ENCODE data around the gene TRABD2B.

Gene TRABD2B

DNA sequence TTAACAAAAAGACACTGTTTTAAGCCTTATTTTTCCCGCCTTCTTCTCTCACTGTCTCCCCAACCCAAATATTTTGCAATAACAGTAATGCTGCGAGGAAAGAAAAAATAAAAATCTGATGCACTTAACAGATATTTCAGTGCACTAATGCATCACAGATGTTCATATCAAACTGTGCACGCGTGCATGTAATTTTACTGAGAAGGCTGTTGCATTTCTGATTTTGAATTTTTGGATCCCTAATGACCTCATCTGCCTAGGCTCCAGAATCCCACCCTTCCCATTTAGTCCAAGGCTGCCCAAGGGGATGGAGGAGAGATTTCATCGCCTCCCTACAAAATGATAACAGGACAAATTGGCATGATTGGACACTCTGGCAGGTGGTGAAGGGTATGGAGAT is 5.5 kb downstream of the TRABD2B start:
- DNase-seq, result no peak

DNA sequence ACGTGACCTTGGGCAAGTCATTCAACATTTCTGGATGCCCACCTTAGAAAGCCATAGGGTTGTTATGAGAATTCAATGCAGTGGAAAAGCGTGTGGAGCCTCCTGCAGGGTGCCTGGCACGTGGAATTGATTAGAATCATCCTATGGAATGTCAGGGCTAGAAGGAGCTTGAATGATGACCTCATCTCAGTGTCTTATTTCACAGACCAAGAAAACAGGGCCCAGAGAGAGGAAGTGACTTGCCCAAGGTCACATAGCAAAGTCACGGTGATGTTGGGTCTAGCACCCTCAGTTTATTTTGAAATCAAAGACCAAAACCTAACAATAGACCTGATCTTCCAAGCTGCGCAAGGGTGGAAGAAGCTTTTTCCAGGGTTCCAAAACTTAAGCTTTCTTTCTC is 6.0 kb downstream of the TRABD2B start:
- no peak for DNase-seq

DNA sequence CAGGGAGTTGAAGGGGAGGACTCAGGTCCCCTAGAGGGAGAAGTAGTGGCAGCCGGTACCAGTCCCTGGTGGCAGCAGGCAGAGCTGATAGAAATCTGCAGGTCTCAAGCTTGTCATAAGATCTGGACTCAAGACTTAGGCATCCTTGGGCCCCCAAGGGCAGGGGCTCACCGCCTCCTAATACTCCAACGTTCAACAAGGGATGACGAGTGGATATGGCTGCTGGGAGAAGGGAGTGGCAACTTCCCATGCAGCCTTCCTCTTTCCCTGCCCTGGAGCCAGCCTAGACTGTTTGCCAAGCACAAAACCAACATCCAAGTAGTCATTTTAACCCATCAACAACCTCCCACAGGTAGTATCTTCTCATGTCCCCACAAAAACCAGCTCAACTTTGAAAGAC is 6.9 kb downstream of the TRABD2B start:
- no peak for DNase-seq

DNA sequence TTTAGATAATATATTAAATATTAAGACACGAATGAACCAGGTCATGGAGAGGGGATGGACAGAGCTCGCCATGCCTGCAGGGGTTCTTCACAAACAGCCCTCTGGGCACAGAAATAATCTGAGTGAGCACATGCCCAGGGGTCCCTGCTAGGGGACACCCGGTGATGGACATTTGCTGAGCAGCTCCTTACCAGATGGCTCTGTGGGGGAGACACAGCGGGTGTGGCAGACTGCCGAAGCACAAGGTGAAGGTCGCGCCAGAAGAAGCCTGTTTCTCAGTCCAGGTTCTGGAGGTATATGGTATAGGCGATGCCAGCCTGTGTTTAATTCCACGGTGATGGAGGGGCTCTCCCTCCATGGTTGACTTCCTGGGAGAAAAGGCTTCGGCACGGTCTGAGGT is 9.6 kb downstream of the TRABD2B start:
- no peak for DNase-seq

DNA sequence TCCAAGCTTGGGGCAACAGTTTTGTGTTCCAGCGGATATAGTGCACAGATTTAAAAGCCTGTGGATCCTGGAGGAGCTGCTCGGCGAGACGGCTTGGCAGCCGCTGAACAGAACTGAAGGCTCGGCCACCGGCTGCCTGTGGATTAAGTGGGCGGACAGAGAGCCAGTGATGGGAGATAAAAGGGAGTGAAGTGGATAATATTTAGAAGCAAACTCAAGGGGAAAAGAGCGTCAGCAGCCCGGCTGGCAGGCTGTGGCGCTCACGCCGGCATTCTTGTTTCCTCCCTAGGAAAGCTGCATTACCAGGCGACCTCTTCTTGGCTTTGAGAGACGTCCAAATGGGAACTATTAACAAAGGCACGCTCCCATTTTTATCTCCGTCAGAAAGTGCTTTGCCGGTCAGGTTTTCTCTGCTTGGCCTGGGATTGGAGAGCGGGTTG is 10.4 kb downstream of the TRABD2B start:
- DNase-seq, result no peak

DNA sequence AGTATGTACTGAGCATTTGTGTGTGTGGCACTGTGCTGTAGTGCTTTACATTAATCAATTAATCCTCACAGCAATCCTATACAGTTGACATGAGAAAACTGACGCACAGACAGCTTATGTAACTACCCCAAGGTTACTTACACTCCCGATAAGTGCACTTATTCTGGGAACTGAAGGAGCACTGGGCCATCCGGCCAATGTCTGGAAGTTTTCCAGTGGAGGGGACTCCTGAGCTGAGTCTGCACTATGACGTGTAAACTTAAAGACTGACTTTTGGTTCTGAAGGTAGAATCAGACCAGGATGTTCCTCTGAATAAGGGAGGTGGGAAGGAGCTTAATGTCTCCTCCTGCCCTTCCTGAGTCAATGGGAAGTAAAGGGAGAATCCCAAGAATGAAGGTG is 12.2 kb downstream of the TRABD2B start:
- DNase-seq, result no peak

DNA sequence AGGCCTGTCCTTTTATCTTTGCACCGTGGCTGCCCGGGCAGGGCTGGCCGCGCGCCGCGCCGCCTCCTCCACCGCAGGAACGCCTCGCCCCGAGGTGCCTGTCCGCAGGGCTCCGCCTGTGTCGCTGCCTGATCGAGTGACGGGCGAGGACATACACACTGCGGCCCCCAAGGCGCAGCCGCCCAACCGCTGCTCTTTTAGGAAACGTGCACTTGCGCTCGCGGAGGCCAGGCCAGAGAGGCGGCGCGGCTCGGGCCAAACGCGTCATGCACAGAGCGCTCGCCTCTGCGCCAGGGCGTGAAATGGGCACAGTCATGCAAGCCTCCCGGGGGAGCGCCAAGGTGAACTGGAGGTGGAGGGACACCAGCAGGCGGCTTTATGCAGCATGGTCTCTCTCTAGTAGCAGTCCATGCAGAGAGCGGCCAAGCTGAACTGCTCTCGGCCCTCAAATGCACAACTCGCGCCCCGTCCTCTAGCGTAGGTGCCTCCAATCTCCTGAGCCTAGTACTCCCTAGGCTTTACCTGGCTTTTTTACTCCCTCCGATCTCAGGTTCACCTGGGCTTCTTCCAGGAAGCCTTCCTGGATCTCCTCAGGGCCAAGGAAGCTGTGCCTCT is 12.9 kb downstream of the TRABD2B start:
- DNase-seq, result no peak

DNA sequence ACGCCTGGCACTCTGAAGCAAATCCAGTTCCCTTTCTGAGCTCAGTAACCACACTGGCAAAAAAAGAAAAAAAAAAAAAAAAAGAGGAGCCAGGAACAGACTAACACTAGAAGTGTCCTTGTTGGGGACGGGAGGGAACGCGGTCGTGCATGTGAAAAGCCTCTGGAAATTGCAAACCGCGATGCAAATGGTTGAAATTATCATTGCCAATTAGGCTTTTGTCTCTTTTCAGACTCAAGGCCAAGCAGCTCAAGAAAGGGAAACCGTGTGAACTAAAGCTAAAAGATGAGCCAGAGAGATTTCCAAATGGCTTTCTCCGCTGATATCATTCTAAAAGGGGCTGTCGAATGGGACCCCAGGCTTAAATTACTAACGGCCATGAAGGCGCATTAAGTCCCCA is 13.5 kb downstream of the TRABD2B start:
- DNase-seq, result no peak

DNA sequence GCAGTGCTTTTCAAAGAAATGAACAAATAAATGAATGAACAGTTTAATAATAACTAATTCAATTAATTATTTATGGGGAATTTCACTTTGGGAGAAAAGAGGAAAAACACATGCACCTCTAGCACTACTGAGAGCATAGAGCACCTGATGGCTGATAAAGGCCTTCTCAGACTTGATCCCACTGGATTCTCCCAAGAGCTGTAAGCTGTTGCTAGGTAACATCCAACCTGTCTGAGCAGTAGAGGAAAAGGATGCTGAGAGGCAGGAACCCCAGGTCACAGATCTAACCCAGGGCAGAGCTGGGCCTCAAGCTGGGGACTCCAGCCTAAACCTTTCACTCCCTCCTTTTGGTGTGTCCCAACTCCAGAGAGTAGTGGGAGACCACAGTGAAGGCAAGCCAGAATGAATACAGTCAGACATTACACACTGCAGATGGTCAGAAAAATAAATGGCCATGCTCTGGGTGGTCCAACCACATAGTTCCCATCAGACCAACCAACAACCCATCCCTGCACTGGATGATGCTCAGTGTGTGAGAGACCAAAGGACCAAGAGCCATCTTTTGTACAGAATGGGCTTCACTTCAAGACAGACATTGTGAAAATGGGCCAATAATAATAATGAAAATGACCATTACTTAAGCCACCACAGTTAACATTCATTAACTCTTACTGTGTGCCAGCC is 15.4 kb downstream of the TRABD2B start:
- DNase-seq, result no peak

DNA sequence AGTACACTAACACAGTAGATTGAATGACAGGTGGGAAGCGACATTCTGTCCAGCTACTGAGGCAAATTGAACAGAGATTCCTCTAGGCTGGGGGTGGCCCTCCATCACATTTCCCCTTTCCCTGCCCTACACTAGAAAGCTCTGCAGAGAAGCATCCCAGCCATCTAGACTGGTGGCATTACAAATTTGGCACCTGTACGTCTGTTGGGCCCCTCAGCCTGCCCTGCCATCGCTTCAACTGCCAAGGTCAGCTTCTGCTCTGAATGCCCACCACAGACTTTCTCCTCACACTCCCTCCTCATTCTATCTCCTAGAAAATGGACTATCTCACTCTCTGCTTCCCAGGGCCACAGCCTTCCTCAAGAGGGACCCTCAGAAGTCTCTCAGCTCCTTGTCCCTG is 16.7 kb downstream of the TRABD2B start:
- DNase-seq, result no peak

DNA sequence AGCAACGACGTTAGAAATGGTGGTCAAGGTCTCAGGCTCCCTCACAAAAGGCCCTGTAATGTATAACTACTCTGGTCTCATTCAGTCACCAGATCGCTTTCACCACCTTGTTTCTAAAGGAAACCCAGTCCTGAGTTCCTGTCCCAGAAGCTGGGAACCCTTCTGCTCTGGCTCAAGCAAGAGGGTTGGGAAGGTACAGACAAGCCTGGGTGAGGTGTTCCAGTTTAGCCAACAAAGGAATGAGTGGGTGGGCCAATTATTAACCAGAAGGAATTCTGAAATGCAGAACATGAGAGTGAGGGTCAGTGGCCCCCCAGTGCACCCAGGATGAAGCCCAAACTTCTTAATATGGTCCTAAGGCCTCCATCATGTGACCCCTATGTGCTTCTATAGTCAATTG is 17.5 kb downstream of the TRABD2B start:
- no peak for DNase-seq

DNA sequence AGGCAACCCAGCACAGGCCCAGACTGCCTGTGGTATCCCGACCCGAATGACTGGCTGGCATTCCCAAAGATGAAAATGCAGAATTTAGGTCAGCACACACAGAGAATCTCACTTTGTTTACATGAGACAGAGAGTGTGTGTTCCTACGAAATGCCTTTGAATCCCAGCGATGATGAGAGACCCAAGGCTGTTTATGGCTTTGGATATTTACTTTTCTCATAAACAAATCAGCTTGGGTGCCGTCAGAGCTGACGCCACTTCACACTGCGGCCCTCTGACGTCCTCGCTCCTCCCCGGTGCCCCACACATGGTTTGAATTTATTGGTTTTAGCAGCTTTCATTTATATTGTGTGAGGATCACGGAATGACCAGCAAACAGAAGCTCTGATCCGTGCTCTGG is 18.7 kb downstream of the TRABD2B start:
- no peak for DNase-seq

DNA sequence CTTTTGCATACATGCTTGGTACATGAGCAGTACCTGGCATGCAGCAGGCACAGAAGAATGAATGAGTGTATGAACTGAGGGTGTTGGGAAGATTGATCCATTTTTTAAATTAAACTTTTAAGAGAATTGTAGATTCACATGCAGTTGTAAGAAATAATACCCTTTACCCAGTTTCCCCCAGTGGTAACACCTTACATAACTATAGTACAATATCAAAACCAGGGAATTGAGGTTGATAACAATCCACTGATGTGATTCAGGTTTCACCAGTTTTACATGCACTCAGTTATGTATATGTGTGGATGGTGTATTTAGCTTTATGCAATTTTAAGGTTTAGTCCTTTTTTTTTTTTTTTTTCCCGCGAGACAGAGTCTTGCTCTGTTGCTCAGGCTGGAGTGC is 20.5 kb downstream of the TRABD2B start:
- DNase-seq, result no peak

DNA sequence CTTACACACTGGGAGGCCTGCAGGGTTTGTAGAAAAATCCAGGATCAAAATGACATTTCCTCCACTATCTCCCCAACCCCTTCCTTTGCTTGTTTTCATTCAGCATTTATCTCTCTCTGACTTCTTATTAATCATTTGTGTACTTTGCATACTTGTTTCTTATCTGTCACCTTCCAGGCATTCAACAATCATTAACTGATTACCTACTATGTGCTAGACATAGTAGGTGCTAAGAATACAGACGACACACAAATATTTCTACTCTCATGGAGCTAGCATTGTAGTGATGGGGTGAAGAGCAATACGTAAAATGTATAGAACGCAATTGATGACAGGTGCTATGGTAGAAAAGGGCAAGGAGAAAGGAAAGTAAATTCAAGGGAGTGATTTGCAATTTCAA is 20.9 kb downstream of the TRABD2B start:
- no peak for DNase-seq

DNA sequence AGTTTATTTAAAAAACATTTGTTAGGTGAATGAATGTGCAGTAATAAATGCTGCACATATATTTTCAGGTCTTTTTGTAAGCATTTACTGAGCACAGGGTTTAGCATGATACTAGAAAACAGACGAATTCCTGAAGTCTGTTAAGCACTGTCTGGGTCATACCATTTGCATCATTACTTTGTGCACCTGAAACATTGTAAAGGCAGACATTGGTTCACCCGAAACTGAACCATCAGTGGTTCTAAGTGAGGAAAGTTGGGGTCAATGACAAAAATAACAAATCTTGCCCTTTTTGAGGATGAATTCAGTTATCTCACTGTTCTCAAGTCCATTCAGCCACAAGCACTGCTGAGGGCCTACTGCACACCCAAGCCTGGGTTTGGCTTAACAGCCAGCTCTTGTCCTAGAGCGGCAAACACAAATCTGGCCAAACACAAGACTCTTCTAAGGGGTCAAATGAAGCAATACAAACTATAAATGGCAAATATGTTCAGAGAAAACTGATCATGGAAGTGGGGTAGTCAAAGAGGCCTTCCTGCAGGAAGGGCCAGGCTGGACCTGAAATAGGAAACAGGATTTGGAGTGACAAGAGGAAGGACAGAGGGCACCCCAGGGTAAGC is 21.8 kb downstream of the TRABD2B start:
- DNase-seq, result no peak

DNA sequence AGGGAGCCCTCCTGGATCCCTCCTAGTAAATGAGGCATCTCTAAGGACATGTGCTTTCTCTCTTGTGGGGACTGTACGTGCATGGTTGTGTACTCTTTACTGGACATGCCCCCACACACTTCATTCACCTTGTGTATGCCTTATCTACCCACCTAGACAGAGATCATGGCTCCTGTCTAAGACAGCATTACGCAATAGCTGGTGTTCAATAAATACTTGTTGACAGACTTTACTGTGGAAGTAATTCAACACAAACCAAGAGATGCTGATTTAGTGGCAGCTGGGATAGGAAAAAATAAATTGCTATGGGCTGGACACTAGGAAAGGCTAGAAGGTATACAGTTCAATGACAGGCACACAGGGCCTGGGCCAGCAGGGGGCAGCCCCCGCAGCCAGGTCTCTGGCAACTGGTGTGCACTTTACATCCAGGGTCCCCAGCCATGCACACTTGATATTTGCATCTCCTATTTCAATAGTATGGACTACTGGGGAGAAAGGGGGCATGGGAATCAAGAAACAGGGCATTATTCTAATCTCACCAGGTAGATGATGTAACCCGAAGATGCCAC is 24.2 kb downstream of the TRABD2B start:
- DNase-seq, result no peak

DNA sequence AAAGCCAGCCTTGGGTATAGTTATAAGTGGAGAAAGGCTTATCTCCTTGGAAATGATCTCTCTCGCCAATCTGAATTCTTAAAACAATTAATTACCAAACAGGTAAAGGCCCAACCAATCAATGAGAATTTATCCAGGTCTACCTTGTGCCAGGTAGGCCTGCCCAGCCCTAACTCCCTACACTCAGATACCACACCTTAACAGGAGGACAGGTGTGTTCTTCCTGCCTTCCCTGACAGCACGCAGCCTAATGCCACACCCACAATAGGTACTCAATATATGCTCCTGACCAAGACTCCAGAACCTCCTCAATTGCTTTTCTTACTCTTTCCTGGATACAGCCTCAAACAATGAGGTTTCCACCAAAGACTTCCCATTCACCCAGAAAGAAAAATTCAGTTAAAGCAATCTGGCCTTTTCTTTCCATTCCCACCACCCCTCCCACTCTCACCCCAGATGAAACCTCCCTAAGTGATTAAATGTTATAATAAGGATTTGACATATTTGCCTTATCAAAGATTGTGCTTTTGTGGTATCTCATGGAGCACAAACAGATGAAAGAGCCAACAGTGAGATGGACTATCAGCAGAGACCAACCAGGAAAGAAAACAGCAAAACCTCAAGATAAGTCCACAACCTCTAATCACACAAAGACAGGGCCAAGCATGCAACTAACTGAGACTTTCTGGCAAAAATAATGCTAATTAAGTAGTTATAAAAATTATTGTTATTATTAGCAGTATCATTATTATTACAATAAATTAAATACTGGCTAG is 25.6 kb downstream of the TRABD2B start:
- DNase-seq, result no peak

DNA sequence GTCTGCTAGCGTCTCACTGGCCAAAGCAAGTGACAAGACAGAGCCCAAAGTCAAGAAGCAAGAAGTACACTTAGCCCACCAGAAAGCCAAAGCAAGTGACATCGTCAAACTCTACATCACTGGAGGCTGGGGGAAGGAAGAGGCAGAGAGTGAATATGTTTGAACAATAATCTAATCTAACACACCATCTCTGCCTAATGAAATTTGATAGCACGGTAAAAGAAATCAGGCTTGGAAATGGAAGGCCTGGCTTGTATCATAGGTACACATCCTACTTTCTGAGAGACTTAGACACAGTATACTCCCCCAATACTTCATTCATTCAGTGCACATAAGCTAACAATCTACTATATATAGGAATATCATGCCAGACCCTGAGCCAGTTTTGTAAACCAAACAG is 26.3 kb downstream of the TRABD2B start:
- no peak for DNase-seq

DNA sequence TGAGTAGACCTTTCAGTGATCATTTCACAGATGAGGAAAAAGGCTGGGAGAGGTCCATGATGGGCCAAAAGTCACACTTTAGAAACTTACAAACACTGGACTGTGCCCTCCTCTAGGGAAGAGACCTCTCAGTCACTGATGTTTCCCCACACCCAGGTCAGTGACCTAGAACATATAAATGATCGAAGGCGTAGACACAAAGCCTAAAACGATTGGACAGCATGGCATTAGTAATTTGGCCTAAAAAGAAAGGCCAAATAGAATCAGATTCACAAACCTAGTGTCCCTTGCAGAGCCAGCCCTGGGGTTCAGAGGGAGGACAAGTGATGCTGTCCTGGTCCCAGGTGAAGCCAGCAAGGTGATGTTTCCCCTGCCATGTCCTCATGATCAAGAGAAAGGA is 27.7 kb downstream of the TRABD2B start:
- DNase-seq, result no peak

DNA sequence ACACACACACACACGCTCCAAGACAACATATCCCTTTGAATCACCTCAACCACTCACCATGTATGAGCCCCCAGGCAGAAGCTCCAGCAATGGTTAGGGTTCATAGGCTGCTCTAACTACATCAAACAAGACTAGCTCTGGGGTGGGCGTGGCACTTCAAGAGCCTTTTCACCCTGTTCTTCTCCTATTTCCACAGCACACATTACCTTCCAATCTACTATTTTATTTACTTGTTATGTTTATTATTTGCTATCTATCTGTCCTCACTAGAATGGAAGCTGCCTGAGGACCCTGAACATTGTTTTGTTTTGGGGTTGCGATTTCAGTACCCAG is 28.7 kb downstream of the TRABD2B start:
- DNase-seq, result no peak

DNA sequence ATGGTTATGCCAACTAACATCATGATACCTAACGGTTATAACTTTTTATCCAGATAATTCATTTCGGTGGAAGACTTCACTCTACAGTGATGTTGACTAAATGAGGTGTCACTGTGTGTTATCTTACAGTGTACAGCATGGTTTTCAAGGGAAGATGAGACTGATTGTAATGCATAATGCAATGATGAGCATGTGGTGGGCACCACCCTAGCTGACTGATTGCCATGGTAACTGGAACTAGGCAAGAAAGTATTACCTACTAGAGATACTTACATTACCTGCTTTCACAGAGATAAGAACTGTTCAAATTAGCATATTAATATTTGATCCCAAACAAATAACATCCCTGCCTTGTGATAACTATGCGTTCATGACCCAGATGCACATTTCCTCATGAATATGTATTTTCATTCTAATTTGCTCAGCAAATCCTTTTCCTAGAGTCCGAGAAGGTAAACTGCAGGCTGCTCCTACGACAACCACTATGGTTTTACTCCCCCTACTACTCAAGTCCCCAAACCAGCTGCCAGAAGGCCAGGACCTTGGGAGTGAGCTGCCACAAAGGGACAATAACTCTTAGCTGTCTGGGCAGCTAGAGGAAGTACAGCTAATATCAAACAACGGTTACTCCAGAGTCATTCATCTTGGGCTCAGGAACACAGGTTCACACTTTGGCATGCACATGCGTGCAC is 29.2 kb downstream of the TRABD2B start:
- DNase-seq, result no peak

DNA sequence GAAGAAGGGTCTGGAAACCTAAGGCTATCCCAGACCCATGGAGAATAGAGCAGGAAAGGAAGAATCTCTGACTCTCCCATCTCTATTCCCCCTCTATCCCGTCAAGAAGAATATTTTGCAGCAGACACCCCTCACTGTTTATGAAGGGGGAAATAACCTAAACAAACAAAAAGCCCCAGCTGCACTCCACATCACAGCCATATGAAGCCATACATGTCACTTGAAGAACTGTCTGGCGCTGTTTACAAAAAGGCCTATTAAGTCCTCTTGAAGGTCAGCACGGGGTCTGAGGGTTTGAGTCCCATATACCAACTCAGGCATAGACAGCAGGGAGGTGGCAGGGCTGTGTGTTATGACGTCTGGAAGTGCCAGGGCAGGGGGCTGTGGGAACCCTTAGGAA is 31.4 kb downstream of the TRABD2B start:
- no peak for DNase-seq

DNA sequence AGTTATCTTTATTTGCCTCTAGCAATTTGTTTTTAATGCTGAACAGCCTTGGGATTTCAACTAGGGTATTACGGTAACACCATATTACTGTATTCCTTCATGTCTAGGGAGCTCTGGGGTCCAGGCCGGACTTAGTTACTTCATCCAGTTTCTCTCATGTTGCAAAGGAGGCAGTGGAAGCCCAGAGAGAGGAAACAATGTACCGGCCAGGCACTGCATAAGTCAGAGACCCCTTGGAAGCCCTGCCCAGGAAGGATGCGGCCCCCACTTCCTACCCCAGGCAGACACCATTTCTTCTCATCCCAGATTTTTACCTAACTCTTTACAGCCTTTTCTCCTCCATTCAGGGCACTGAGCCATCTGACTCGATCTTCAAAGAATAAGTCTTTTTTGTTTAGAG is 32.5 kb downstream of the TRABD2B start:
- DNase-seq, result no peak
